HG02970 (cell line): Measurements from ENCODE around the gene ARX.

Experiments
- ATAC-seq: cut with Tn5 transposase; IDR thresholded peaks from one replicate; pipeline ENCODE4 v1.9.1; 2021; ENCODE audit warnings: mild to moderate bottlenecking, moderate library complexity, moderate number of reproducible peaks; ENCODE audit not compliant: unreplicated experiment, low FRiP score

The ARX gene

GRCh38 chrX:25015486-25016360 is at the start of gene ARX:
Gene ARX, minus strand, starts transcription at chrX:25015965. Its CDS starts 228 bp downstream, at chrX:25015737.
- ATAC-seq = no peak

GRCh38 chrX:25059273-25059672 is 43.5 kb upstream of the ARX start:
- no peak for ATAC-seq

DNA sequence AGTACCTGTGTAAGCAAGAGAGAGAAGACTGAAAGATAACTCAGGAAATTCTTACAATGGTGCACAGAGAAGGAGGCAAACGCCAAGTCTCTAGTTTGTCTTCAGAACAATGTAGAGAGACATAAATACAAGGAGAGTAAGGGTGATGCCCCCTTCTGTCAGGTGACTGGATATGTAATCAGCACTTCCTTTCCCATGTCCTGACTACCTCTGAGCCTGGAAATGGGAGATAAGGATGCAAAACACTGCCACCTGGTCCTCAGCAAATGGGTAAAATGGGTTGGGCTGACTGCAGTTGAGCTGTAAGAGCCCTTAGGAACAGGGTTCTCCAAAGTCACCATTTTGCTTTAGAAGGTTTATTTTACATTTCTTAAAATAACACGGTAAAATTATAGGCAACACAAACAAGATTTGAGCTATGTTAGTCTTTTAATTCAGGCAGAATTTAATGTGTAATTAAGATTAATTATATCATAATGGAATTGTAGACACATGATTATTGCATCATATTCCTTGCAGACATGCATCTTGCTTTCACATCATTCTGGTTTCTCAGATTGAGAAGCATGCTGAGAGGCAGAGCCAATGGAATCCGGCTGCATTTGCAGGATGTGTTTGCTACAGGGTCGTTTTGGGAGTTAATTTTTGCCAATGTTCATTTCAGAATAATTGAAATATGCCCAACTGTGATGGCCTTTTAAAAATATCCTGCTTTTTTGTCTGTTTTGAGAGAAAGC is 37.2 kb upstream of the ARX start:
- ATAC-seq = no peak

DNA sequence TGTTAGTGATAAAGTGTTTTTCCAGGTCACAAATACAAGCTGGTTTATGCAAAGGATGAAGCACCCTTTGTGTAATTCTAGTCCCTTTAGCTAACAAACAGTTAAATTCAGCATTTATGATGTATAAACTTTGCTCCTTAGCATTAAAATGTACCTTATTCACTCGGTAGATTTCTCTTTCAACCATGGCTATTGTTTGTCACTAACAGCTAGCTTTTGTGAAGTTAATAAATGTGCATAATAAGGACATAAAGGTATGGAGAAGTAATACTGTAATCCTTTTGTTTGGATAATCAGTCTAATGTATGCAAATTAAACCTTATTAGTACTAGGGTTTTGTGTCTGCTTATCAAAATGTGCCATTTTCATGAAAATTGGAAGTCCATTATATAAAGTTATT is 34.2 kb upstream of the ARX start:
- no peak for ATAC-seq

DNA sequence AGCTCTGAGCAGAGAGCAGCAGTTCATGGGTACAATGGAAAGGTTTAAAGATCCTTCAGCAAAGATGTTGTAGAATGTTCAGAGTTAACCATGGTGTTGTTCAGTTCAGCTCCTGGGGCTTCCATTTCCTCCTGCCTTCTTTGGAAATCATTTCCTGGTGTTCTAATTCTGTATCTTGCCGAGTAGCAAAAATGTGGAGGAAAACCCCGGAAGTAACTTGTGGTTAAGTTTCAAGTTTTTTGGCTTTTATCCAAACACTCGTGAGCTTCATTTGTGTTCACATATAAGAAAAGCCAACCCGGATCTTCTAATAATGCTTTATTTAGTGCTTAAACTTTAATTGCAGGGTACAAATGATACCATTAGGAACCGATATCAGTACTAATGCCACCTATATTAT is 33.6 kb upstream of the ARX start:
- no peak for ATAC-seq

DNA sequence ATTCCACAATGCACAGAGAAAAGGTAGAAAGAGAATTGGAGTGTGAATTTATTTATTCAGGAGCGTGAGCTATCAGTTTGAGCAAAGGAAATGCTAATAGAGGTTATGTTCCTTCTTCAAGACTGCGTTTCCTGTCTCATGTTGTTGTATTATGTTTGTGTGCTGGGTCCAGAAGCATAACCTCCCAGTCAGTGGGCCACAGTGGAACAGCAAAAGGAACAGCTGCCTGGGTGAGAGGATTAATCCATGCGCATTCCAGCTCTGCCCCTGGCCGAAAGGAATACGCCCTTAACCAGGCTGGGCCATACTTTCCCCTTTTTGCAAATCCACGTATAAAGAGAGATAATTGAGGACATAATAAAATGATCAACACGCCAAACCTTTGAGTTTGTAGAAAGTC is 32.4 kb upstream of the ARX start:
- ATAC-seq = no peak

- ATAC-seq = no peak
Observed at GRCh38 chrX:25043192-25043591, 27.4 kb upstream of the ARX start.

GRCh38 chrX:25039036-25039435 is 23.3 kb upstream of the ARX start:
- ATAC-seq = no peak

DNA sequence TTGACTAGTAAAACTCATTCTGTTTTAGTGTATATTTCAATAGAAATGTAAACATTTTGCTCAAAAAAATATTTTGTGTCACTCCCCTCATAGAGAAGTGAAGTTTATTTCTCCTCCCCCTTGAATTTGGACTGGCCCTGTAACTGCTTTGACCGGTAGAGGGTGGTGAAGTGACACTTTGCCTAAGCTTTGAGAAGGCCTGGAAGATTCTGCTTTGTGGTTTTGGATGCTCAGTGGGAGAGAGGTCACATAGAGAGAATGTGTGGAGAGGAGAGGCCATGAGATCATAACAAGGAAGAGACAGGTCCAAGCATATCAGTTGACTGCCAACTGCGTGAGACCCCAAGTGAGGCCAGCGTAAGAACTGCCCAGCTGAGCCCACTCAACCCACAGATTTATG is 19.1 kb upstream of the ARX start:
- ATAC-seq = no peak

GRCh38 chrX:25029288-25029825 is 13.6 kb upstream of the ARX start:
- ATAC-seq = no peak

DNA sequence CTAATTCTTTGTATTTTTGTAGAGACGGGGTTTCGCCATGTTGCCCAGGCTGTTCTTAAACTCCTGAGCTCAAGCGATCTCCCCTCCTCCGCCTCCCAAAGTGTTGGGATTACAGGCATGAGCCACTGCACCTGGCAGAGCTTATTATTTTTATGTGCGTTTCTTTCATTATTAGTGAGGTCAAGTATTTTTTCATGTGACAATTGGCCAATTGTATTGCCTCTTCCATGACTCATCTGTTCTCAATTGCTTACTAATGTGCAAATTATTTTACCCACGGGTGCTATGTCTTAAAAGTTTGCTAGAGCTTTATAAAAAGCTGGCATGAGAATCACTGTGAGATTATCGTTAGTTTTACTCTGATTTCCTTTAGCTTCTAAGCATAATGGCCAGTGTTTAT is 13.0 kb upstream of the ARX start:
- ATAC-seq = no peak

GRCh38 chrX:25026576-25026975 is 10.8 kb upstream of the ARX start:
- no peak for ATAC-seq

DNA sequence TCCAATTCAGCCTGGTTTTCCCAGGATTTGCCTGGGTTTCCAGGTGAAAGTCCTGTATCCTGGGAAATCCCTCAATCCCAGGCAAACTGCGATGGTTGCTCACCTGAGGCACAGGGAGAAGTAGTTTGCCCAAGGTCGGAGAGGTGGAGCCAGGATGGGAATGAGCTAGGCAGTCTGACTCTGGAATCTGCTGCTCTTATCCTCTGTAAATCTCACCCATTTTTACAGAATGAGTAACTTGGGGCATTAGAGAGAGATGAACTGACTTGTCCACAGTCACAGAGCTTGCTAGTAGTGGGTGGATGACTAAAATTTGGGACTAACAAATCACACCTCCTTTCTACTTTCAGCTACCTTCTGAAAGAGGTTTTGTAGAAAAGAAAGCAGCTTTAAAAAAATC is 9.8 kb upstream of the ARX start:
- ATAC-seq = no peak

DNA sequence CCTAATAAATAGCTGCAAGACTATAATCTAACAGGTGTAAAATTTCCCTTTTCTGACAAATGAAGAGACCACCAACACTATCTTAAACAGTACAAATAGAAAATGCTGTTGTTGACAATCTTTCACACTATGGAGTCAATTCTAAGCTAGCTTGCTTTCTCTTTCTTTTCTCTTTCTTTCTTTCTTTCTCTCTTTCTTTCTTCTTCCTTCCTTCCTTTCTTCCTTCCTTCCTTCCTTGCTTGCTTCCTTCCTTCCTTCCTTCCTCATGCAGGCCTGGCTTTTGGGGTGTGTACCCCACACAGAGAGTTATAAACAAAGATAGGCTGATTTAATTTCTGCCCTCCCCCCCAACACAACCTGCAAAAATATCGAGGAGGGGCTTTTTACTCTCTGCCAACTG is 8.1 kb upstream of the ARX start:
- ATAC-seq = no peak

DNA sequence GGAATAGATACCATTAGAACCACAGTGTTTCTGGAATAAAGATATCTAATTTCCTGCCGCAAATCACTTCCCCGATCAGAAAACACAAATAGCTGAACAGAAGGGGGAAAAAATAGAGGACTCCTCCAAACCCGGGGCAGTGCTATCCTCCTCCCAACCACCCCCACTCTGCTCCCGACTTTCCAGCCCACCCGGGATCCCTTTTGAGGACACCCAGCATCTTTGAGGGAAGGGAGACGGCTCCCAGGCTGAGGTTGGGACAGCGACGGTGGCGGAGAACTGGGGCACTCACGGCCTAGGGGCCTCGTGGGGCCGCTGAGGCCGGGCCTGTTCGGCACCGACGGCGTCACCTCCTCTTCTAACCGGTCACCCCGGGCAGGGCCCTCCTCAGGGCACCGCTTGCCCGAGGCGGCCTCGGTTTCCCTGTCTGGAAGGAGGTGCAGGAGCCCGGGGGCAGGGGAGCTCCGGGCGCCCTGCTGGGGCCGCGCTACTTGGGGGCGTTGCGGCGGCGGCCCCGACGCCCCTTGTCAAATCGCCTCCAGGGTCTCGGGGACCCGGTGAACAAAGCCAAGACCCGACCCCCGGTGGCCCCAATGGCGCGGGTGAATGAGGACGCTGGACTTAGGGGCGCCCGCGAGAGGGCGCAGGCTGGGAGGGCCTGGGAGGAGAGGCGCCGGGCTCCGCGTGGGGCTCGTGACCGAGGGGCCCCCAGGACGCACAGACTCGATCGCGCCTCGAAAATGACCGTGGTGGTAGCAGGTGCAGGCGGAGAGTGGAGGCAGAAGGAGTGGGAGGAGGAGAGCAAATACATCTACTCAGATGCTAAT is 6.9 kb upstream of the ARX start:
- no peak for ATAC-seq

DNA sequence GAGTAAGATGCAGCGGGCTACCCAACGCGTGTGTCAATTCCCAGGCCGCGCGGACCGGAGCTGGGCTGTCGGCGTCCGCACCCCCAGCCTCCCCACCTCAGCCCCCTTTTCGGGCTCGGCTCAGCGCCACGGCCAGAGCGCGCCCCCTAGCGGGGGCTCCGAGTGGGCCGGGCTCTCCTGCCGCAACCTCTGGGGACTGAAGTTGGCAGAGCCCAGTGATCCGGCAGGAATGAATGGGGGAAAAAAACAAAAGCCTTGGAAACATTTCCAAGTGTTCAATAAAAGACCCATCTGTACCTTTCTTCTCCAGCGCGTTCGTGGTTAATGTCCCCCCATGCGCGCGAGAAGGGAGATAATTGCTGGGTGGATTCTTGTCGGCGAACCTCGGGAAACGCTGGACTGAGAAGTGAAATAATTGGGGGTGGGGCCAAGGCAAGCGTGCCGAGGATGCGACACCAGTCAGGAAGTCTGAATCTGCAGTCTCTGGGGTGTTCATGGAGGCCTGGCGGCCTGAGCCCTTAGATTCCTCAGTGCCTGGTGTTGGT is 5.2 kb upstream of the ARX start:
- ATAC-seq = no peak

DNA sequence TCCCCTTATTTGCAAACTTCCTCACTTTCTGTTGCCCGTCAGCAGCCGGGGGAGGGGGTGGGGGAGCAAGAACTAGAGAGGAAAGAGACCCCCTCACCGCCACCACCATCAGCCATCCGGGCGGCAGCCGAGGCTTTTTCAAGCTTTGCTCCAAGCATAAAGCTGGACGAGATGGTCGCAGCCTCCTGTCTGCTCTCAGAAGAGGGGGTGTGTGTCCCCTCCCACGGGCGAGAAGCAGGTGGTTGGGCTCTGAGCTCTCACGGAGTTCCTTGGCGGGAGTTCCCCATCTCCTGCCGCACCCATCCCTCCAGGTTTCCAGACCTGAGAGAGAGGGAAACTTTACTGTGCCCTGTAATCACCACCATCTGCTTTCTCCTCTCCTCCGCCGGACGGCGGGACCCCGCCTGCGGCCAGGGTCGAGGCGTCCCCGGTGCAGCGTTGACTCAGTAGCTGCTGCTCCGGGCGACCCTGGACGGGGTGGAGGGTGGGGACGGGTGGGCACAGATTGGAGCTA is 4.7 kb upstream of the ARX start:
- no peak for ATAC-seq

- no peak for ATAC-seq
Observed at GRCh38 chrX:25019707-25020390, 4.1 kb upstream of the ARX start.

- no peak for ATAC-seq
Observed at GRCh38 chrX:25018682-25019081, 2.9 kb upstream of the ARX start.
